GM12801 (cell line): ENCODE results near the gene FN1.

Experiments used
- CTCF ChIP-seq: IDR thresholded peaks from one replicate; pipeline ENCODE4 v1.5.1; 2011; ENCODE audit warnings: control low read depth; ENCODE audit not compliant: insufficient read length; ENCODE audit errors: extremely low read depth

Gene FN1

GRCh38 chr2:215396595-215397313, 39.1 kb downstream of the FN1 start:
- no peak for TF ChIP-seq CTCF

- TF ChIP-seq CTCF = no peak
Observed at GRCh38 chr2:215395687-215396460, 40.0 kb downstream of the FN1 start.

- no peak for TF ChIP-seq CTCF
Observed at GRCh38 chr2:215394102-215394805, 41.6 kb downstream of the FN1 start.

- TF ChIP-seq CTCF = no peak
Observed at GRCh38 chr2:215392687-215393270, 43.1 kb downstream of the FN1 start.

- TF ChIP-seq CTCF = no peak
Observed at GRCh38 chr2:215392164-215392563, 43.7 kb downstream of the FN1 start.

- no peak for TF ChIP-seq CTCF
Observed at GRCh38 chr2:215391531-215391930, 44.3 kb downstream of the FN1 start.

- TF ChIP-seq CTCF = no peak
Observed at GRCh38 chr2:215390550-215390913, 45.3 kb downstream of the FN1 start.
